Stimulated activated CD8-positive, alpha-beta memory T cell treated with anti-CD3 and anti-CD28 coated beads, Interleukin-4, amount 100 ng/mL, for 48 hours (primary cell): ENCODE data around the gene CD44.

Experiments
- DNase-seq: peaks from one replicate; pipeline ENCODE4 v3.0.0-alpha.2; 2020

Gene CD44

DNA sequence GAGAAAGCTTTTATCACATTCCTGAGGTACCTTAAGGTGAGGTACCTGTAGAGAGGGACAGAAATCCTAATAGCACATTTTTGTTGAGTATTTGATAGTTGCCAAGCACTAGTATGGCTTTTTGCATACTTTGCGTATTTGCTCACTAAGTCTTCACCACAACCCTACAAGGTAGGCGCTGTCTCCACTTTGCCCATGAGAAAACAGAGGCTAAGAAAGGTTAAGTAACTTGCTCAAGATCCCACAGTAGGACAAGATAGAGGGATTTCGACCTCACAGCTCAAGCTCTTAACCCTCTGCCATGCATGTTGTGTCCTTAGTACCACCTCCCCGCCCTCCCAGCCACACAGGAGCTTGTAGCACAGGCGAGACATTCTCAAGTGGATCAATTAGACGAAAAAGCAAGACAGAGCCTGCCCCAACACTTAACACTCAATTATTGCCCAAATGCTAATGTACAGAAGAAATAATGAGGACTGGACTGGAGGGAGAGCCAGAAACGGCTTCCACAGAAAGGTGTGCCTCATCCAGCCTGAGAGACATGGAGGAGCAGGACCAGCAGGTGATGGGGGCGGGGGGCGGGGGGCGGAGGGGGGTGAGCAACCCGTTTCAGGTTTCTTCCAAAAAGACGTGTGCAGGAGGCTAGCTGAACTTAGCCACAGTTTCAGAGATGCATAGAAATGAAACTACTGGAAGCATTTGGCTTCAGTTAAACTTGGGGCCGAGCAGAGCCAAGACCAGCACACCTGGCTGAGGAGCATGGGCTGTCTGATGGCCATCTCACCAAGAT is 26.7 kb upstream of the CD44 start:
- DNase-seq, result no peak

DNA sequence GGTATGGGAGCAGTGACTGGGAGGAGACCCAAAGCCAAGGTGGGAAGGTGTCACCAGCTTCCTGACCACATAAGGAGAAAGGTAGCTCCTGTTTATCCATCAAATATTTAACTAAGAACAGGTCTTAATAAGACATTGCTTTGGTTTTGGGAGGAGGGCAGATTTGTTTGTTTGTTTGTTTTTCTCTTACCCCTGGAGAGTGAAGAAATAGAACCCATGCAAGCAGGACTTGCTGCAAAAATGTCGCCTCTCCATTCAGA is 26.2 kb upstream of the CD44 start:
- DNase-seq, result no peak

DNA sequence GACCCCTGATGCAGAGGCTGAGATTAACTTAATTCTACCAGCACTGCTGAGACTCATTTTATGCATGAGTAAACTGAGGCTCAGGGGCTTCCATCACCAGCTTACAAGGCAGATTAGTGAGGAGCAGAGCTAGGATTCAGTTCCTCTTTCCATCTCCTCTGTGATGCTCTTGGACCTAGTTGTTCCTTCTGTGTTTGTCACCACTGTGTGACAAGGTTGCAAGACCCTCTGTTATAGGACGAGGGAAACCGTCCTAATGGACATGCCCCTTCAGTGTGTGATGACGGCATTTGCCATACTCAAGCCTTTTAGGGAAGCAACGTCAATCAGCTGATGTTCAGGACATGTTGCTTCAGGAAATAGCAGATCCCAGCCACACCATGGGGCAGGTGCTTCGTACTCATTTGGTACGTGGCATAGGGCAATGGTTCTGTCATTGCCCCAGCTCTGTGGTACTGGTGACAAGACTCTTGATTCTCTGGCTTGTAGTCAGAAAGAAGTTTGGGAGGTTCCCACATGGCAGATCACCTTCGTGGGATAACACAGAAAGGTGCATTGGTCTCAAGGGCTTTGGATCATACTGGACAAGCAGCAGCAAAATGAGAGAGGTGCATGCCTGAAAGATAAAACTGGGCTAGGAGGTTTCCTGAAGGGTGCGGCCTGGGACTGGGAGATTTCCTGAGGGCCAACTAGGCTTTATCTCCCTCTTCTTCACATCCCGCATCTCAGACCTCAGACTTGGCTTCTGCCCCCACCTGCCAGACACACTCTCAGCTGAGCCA is 23.9 kb upstream of the CD44 start:
- no peak for DNase-seq

DNA sequence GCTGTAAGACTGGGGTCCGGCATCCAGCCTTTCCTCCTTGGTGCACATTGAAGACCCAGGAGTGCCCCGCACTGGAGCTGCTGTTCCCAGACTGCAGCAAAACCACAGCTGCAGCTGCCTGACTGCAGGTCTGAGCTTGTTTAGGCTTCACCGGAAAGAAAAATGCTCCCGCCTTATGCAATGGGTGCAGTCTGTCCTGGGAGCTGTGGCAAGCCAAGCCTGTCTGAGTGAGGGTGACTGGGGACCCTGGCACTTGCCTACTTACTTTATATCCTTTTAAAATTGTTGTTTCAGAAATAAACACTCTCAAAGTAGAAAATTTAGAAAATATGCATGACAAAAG is 23.3 kb upstream of the CD44 start:
- no peak for DNase-seq

DNA sequence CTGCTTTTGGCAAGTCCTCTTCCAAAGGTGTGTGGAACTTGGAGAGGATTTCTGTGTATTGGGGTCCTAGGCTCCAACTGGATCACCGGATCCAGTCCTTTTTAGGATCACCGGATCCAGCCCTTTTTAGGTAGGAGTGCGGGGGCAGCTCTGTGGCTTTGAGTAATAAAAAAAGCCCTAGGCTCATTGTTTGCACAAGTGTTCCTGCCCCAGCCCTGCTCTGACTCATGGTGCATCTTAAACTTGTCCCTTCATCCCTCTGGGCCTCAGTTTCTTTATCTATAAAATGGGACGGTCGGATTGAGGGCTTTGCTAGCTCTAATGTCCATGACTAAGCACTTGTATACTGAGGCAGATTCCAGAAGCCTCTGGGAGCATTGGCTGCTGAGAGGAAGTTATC is 22.7 kb upstream of the CD44 start:
- DNase-seq, result no peak

DNA sequence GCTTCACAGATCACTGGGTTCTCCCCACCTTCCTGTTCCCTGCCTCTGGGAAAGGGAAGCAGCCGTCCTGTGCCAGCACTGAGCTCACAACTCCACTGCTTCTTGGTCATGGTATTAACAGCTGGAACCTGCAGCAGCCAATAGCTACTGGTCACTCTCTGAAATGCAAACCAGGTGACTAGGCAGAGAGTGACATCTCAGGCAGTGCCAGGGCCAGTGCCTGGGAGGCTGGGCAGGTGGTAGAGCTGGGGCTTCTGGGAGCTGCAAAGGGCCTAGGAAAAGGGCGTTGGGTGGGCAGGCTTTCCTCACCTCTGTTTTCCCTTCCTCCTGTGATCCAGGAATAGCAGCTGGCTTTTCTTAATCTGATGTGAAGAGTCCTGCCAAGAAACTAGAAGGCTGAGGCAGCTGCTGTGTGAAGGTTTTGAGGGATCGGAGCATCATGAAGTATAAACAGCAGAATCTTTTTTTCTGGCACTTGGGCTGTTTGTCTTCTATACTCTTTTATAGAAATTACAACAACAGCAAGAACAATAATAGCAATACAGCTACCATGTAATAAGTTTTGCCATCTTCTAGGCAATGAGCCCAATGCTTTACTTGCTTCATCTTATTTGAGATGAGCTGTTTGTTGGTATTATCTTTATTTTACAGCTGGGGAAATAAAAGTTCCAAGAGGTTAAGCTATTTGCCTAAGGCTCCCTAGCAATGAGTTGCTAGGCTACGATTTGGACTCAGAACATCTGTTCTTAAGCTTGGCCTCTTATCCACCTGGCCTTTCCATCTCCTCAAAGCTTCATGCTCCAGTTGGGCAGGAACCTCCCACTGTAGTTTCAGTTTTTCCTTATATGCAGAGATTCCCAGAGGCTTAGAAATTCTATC is 22.0 kb upstream of the CD44 start:
- DNase-seq, result no peak

DNA sequence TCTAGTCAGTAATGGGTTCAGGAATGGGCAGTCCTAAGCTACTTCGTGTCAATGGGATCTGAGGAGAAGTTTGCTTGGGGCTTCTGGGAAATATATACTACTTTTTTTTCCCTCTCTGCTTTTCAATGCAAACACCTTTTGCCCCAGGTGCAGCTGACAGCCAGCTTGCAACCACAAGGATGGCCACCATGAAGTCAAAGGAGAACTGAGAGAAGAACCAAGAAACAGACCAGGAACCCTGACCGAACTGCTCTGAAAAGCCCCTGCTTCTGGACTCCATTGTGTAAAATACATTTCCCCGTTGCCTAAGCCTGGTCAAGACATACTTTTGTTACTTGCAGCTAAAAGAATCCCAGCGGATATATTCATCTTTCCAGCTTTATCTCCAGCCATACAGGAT is 20.1 kb upstream of the CD44 start:
- DNase-seq, result no peak

DNA sequence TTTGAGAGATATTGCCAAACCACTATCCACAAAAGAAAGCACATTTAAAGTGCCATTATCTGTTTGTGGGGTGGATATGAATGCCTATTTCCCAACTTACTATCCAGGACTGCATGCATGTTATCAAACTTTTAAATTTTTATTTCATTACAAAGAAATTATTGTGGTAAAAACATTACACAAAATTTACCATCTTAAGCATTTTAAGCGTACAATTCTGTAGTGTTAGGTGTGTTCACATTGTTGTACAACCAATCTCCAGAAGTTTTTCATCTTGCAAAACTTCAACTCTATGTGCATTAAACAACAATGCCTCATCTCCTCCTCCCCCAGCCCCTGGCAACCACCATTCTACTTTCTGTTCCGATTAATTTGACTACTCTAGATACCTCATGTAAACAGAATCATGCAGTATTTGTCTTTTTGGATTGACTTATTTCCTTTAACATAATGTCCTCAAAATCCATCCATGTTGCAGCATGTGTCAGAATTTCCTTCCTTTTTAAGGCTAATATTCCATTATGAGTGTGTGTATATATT is 17.6 kb upstream of the CD44 start:
- no peak for DNase-seq

DNA sequence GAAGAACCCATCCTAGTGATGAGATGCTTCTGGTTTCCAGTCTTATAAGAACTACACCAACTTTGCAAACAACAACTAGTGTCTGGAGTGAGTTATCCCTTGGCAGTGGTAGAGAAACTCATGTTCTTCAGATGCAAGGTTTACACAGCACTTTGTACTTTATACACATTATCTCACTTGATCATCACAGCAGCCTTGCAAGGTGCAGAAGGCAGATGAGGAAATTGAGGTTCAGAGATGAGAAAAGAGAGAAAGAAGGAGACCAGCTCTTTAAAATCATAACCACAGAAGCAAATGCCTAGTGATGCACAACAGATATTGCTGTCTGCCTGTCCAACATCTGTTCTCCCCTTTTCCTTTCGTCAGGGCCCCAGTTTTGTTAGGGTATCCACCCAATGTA is 16.7 kb upstream of the CD44 start:
- no peak for DNase-seq

DNA sequence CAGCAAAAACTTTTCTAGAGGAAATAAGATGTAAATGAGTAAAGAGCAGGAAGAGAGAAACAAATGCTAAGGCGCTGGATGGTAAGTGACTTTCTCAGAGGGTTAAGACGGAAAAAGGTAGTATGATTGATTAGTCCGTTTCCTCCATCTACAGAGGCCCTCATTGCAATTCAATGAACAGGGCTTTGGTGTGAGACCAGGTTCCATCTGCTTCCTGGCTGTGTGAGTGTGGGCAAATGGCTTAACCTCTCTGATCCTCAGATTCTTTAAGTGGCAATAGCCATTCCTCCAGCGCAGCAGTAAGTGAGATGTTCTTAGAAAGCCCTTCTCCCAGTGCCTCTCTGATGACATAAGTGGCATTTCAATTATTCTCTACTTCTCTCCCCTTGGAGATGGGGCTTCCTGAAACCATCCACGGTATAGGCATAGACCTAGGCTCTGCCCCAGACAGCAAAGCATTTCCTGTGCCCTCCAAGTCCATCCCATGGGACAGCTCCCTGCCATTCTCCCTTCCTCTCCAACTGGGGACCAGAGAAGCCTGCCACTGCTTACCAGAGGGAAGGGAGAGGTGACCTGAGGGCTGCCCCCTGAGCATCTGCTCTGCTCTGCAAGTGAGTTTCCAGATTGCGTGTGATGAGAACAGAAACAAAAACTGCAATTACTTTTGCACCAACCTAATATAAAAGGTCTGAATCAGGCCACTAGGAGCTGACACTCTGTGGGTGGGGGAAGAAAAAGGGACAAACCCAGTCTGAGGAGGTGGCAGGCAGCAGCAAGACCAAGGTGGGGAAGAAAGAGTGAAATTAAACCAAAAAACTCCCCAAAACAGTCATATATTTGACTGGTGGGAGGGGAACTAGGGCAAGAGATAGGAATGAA is 12.7 kb upstream of the CD44 start:
- DNase-seq, result no peak

DNA sequence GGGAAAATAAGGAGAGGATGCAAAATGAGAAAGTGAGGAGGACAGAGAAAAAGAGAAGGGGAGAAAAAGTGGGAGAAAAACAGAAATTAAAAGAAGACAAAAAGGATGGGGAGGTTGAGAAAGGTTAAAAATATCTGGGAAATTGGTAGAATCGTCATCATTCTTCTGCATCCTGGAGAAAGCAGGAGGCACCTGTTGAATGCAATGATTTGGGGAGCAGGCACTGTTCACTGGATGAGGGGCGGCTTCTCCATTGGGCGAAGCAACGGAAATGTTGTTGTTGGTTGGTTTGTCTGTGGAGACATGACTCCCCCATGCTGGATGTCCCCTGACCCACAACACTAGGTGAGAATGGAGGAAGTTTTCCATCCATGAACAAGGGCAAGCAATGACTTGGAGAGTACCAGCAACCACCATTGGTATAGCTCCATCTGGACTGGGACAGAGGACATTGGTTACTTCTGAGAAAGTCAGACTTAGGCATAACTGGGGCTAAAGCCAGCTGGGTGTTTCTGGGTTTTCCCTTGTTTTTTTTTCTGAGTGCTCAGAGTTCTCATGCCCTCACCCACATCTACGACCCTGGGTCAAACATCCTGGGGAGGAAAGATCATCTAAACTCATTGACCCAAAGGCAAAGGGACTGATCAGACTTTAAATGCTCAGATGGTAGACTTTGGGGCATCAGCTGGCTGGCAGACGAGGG is 11.9 kb upstream of the CD44 start:
- no peak for DNase-seq

DNA sequence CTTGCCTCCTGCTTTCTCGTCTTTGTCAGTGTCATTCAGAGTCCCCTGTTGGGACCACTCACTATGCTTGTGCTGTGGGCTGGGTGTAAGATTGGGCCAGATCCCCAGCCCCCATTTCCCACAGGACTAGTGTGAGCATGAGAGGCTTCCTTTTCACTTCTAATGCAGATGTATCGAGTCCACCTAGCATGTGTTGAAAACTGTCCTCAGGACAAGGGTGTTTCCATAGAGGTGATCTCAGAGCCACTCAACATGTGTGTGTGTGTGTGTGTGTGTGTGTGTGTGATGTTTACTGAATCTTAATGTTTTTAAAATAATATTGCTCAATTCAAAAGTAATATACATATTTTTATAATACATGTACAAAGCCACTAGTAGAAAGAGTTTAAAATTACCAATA is 11.4 kb upstream of the CD44 start:
- DNase-seq, result no peak

DNA sequence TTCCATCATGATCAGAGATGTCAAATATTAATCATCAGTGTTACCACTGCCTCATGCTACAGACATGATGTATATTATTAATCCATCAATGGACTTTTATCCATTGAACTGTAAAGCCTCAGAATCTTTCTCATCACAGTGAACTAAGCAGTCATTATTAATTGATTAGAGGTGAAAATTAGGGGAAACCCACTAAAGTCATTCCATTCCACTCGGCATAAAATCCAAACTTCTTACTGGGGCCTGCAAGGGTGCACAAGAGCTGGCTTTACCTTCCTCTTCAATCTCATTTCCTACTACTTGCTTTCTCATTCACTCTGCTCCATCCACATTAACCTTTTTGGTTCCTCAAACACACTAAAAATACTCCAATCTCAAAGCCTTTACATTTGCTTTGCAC is 7.9 kb upstream of the CD44 start:
- DNase-seq, result no peak

DNA sequence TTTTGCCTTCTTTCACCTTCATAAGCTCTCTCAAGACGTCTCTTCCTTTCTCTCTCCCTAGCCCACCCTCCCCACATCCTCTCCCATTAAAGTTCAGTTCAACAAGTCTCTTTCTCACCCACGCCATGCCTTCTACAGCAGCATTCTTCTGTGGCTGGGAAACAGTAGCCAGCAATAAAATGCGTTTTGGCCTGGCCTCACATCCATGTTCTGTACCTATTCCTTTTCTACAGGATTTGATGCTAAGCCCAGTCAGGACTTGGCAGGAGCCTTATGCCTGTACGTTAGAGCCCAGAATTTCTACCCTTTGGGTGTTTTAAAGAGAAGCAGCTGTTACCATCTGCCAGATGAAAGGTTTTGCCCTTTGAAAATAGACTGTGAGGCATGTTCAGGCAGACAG is 7.1 kb upstream of the CD44 start:
- no peak for DNase-seq

DNA sequence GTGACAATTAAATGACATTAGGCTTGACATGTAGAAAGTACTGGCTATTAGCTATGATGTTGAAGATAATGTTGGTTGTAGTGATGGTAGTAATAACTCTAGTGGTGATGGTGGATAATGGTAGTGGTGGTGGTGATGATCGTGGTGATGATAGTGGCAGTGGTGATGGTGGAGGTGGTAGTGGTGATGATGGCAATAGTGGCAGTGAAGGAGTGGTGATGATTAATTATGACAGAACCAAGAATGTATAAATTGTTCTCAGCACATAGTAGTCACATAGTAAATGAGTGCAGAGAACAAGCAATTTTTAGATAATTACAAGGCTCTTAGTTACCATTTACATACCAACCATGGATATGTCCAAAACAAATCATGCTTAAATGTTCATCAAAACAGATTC is 5.3 kb upstream of the CD44 start:
- DNase-seq, result peak; percentile 65

DNA sequence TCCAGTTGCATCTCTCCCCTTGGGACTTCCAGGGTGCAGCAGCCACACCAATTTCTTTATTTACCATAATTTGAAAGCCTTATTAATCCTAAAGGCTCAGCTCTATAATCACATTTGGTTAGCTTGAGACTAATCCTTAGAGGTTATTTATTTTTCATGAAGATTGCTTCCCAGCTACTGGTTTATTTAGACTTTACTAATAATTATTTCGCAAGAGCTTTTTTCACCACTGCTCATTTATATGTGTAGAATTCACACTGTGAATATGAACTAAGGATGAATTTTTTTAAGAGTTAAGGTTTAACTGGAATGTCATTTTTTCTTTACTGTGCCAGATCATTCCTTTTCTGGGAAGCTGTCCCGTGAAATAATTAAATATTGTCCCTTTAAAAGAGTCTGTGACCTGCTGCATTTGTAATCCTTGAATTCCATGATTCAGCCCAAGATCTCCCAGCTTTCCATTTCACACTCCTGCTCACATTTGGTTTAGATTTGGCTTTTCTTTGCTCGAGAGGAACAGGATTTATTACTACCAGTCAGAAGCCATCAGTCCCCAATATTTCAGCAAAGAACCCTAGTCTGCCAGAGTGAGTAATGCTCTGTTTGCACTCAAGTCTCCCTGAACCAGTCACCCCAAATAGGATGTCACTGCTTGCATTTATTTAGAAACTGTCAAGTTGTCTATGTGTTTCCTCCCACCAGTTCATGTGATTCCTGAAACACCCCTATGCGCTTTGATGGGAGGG is 4.4 kb upstream of the CD44 start:
- DNase-seq, result no peak

DNA sequence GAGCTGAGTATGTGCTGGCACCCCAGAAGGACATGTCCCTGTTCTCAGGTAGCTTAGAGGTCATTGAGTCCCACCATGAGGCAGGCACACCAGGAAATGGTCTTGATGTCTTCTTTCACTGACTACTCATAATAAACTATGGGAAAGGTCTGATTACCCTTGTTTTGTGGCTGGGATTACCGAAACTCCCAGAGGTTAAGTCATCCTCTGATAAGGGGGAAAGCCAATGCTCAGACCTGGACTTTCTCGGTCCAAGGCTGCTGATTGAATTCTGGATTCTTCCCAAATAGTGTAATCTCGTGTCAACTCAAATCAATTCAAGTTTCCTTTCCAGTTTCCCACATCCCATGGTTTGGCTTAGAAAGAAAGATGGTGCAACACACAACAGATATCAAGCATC is 3.7 kb upstream of the CD44 start:
- DNase-seq, result no peak

DNA sequence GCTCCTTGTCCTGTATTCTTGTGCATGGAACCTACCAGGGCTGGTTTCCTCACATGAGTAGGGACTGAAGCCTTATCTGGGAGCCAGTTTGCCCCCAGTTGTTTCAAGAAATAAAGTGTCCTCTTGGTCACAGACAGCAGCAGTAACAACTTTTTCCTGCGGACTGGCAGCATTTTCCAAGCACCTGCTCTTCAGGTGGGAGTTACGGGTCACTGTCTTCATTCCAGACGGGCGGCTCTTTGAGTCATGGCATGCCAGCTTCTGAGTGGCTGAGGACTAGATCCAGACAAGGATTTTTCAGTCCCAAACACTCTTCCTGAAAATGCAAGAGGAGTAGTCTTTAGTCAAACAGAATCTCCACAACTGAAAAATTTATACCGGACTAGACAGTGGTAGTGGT is 2.7 kb upstream of the CD44 start:
- DNase-seq, result no peak

DNA sequence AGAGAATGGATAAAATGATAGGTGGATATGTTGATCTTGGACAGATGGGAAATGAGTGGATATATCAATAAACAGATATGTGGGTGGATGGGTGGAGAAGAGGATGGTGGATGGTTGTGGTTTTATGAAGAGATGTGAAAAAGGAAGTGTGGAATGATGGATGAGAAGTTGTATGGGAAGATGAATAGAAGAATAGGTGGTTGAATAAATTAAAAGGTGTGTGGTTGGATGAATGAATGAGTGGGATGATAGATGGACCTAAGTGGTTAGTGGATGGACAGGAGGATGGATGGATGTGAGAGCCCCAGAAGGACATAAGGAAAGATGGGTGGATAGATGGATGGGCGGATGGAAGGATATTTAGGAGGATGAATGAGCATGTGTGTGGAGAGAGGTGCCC is 913 bp upstream of the CD44 start:
- no peak for DNase-seq

DNA sequence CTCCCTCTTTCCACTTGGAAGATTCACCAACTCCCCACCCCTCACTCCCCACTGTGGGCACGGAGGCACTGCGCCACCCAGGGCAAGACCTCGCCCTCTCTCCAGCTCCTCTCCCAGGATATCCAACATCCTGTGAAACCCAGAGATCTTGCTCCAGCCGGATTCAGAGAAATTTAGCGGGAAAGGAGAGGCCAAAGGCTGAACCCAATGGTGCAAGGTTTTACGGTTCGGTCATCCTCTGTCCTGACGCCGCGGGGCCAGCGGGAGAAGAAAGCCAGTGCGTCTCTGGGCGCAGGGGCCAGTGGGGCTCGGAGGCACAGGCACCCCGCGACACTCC is 397 bp upstream of the CD44 start:
- no peak for DNase-seq

DNA sequence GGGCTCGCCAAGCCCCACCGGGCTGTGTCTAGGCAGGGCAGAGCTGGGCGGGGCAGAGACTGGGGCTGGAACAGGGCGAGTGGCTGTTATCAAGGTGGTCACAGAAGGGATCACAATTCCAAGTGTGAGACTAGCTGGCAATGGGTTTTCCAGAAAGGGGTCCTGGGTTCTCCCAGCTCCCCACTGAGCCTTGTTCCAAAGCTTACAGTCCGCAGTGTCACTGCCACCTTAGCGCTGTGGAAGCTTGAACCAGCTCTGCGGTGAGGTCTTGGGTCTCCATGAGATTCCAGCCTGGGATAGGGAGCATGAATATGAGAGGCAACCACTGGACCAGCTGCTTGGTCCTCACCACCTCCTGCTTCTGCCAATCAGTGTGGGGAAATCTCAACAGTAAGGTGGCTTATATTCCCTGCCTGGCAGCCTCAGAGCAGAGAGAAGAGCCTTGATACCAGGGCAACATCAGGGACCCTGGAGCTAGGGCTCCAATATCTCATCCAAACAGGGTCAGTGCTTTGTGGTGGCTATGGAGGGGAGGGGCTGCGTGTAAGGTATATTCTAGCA is 831 bp downstream of the CD44 start:
- DNase-seq, result no peak
